Erythroblast (primary cell): ENCODE measurements around the gene SFXN4.

Experiments
- GATA1 ChIP-seq: IDR thresholded peaks from 2 replicates; pipeline ENCODE4 v1.6.1; 2011; ENCODE audit warnings: low read depth, mild to moderate bottlenecking, control low read depth, low read length, moderate library complexity
- POLR2A ChIP-seq: IDR thresholded peaks from 2 replicates; pipeline ENCODE4 v1.6.1; 2011; ENCODE audit warnings: mild to moderate bottlenecking, low read length

DNA sequence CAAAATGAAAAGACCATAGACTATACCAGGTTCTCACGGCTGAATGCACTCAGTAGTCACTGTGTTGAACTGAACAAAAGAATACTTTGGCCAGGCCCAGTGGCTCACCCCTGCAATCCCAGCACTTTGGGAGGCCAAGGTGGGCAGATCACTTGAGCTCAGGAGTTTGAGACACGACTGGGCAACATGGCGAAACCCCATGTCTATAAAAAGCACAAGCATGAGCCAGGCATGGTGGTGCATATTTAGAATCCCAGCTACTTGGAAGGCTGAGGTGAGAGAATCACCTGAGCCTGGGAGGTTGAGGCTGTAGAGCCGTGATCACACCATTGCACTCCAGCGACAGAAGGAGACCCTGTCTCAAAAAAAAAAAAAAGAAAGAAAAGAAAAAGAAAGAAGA lies 12.5 kb downstream of the SFXN4 start:
- TF ChIP-seq POLR2A (no peak), GATA1 (no peak)
